HFFc6 (cell line): Measurements from ENCODE around the gene PHLDA3. TPM values are rescaled to one million over a fixed set of nuclear protein-coding genes. Genes with fewer than 3 reads are reported as not detected.
"Not testable (repeated sequence)": the region's sequence is repeated elsewhere in the genome, so short reads cannot be mapped to it uniquely, and the experiment has no call there.

Experiments
- DNase-seq: peaks from one replicate; pipeline ENCODE4 v3.0.0-alpha.2; 2018
- H3K27ac Mint-ChIP-seq: 2 replicates; pipeline ENCODE4 v1.8.0; 2020; ENCODE audit warnings: mild to moderate bottlenecking, mixed read lengths
- H3K27me3 Mint-ChIP-seq: 2 replicates; pipeline ENCODE4 v1.8.0; 2021; ENCODE audit warnings: mild to moderate bottlenecking, moderate library complexity, mixed read lengths; ENCODE audit not compliant: insufficient read depth
- H3K36me3 Mint-ChIP-seq: 2 replicates; pipeline ENCODE4 v1.8.0; 2021; ENCODE audit warnings: low read depth, mixed read lengths
- H3K4me1 Mint-ChIP-seq: 2 replicates; pipeline ENCODE4 v1.8.0; 2020; ENCODE audit warnings: low read depth, mixed read lengths
- H3K4me3 Mint-ChIP-seq: 2 replicates; pipeline ENCODE4 v1.8.0; 2020; ENCODE audit warnings: mild to moderate bottlenecking, moderate library complexity, mixed read lengths
- H3K9me3 Mint-ChIP-seq: 2 replicates; pipeline ENCODE4 v1.8.0; 2020; ENCODE audit warnings: mild to moderate bottlenecking, mixed read lengths
- total RNA-seq, 6 experiments: library from RNA; stranded (reverse); fragmentation: NEBNext Ultra II Directional; extraction: Animal tissue kit (Norgen Biotek cat#: 25700); gene quantifications; 2 replicates in 1 of 6; 3 replicates in 5 of 6; pipeline ENCODE4 v1.2.3, GENCODE V29; 2021
- TF ChIP-seq, protein P1 (sequence below): fragments of 200-600 bp; sonication (generic); IDR thresholded peaks from 2 replicates; pipeline ENCODE4 v1.5.0; 2021; ENCODE audit warnings: antibody characterized with exemption, mild to moderate bottlenecking

Gene PHLDA3
- total RNA-seq, 6 experiments from 2014 or later: 101 to 113 (median 108) TPM

DNA sequence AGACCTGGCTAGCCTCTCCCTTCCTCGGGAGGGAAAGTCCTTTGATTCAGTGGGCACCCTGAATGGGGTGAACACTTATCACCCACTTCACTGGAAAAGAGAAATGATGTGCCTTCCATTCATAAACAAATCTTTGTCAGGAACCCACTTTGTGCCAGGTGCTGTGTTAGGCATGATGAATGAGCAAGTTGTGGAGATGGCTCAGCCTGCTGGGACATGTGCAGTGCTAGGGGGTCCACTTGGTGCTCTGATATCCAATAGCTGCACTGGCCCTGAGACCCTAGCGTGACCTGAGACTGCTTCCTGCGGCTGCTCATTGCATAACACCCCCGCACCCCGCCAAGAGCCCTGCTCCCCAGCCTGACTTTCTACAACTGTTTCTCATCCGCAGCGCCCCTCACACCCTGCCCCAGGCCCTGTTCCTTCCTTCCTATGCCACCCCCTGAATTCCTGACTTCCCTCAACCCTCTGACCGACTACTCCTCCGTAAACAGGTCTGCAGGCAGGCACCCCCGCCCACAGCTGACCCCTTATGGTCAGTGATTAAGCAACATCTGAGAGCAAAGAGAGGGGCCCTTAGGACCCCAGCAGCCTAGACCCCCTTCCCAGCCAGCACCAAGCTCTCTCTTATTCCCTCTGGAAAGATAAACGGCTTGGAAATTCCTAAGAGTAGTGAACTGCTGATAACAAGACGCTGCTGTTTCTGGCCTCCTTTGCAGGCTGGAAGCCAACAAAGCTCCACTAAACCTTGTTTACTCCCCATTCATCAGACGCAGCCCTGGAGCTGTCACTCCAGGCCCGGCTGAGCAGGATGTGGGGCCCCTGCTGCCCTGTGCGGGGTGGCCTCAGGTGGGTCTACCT, 25.0 kb upstream of the PHLDA3 start:
- Mint-ChIP-seq H3K27me3 (peaks cover 28% of the 10 kb centered on the region), H3K4me1 (peaks cover 91% of the 10 kb centered on the region), H3K27ac (peak overlapping the region; percentile 95), H3K4me3 (peak overlapping the region; percentile 14), H3K9me3 (no peaks in the 10 kb centered on the region), H3K36me3 (peaks cover 90% of the 10 kb centered on the region)
- DNase-seq: no peak
- TF ChIP-seq, protein P1, sequence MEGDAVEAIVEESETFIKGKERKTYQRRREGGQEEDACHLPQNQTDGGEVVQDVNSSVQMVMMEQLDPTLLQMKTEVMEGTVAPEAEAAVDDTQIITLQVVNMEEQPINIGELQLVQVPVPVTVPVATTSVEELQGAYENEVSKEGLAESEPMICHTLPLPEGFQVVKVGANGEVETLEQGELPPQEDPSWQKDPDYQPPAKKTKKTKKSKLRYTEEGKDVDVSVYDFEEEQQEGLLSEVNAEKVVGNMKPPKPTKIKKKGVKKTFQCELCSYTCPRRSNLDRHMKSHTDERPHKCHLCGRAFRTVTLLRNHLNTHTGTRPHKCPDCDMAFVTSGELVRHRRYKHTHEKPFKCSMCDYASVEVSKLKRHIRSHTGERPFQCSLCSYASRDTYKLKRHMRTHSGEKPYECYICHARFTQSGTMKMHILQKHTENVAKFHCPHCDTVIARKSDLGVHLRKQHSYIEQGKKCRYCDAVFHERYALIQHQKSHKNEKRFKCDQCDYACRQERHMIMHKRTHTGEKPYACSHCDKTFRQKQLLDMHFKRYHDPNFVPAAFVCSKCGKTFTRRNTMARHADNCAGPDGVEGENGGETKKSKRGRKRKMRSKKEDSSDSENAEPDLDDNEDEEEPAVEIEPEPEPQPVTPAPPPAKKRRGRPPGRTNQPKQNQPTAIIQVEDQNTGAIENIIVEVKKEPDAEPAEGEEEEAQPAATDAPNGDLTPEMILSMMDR: no peak

DNA sequence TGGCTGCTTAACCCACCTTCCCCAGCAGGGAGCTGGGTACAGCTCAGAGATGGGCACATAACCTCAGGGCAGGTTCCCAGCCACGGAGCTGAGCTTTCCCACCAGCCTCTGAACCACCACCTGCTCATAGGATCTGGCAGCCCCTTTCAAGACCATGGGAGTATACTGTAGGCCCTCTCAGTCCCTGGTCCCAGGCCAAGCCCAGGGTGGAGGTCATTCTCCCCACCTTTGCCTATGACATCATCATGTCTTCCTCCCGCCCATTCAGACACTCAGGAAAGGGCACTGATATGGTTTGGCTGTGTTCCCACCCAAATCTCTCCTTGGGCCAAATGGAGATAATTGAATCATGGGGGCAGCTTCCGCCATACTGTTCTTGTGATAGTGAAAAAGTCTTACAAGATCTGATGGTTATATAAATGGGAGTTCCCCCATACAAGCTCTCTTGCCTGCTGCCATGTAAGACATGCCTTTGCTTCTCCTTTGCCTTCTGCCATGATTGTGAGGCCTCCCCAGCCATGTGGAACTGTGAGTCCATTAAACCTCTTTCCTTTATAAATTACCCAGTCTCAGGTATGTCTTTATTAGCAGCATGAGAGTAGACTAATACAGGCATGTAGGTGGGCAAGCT, 24.2 kb upstream of the PHLDA3 start:
- Mint-ChIP-seq H3K27ac (peak overlapping the region; percentile 95), H3K4me1 (peaks cover 91% of the 10 kb centered on the region), H3K36me3 (peaks cover 90% of the 10 kb centered on the region), H3K27me3 (peaks cover 30% of the 10 kb centered on the region)
- not testable (repeated sequence) for H3K9me3 Mint-ChIP-seq, DNase-seq, H3K4me3 Mint-ChIP-seq

DNA sequence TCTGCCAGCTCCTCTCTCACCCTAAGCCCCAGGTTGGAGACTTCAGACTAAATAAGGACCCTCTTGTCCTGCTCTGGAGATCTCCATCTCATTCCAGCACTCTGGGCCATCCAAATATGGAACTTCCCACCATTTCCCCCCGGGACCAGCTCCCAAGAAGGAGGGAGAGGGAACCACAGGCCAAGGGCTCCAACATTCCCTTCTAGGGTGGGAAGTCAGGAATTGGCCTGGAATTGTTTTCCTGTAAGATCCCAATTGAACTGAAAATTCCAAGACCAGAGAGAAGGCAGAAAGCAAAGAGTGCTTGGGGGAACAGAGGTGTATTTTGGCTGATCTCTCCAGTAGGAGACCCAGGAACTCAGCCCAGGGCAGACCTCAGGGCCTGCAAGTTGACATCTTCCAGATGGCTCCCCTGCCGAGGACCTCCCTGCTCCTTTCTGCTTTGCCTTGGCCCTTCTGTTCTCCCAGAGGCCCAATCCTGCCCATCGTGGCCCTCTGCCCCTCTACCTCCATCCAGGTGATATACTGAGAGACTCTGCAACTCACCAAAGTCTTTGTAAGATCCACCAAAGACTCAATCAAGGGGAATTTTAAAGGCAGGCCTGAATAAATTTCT, 23.0 kb upstream of the PHLDA3 start:
- Mint-ChIP-seq H3K4me3 (peak overlapping the region; percentile 59), H3K27me3 (peaks cover 27% of the 10 kb centered on the region), H3K27ac (peak overlapping the region; percentile 95), H3K36me3 (peaks cover 94% of the 10 kb centered on the region), H3K9me3 (no peaks in the 10 kb centered on the region), H3K4me1 (peaks cover 93% of the 10 kb centered on the region)
- TF ChIP-seq, protein P1: no peak
- no peak for DNase-seq

DNA sequence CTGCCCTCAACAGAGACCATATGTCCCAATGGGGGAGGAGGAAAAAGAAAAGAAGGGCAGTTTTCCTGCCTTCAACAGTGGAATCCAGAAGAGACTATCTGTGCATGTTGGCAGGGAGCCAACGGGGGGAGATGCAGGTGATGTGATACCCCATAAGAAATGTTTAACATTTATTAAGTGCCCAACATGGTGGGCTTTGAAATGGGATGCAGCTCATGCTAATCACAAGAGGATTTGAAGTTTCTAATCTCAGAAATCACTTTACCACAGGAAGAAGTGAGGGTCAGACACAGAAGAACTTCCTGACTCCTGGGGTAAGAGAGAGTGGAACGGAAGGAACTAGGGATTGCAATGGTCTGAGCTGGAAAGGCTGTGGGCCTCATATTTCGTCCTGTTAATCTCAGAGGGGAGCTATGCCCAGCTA, 21.7 kb upstream of the PHLDA3 start:
- DNase-seq: no peak
- TF ChIP-seq, protein P1: no peak
- peaks cover 95% of the 10 kb centered on the region for H3K36me3 Mint-ChIP-seq
- H3K9me3 Mint-ChIP-seq: no peaks in the 10 kb centered on the region
- peak overlapping the region; percentile 59 for H3K4me3 Mint-ChIP-seq
- peaks cover 21% of the 10 kb centered on the region for H3K27me3 Mint-ChIP-seq
- peak overlapping the region; percentile 95 for H3K27ac Mint-ChIP-seq
- H3K4me1 Mint-ChIP-seq: peaks cover 93% of the 10 kb centered on the region

DNA sequence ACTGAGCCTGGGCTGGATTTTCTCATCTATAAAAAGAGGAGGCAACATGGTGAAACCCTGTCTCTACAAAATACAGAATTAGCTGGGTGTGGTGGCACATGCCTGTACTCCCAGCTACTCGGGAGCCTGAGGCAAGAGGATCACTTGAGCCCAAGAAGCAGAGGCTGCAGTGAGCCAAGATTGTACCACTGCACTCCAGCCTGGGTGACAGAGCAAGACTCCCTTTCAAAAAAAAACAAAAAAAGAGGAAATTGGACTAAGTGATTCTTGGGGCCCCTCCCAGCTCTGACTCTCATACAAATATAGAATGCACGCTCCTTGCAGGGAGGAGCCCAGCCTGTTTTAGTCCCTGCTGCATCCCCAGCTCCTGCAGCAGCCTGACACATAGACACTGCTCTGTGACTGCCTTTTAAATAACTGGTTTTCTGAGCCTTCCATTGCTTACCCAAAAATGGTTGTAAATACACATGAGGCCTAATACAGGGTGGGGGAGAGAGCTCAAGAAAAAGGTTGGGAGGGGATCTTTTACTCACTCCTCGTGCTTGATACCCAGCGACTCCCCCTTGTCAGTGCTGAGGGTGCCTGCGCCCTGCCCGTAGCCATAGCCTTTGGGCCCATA, 20.8 kb upstream of the PHLDA3 start:
- Mint-ChIP-seq H3K4me3 (peak overlapping the region; percentile 66), H3K36me3 (peaks cover 92% of the 10 kb centered on the region)

More for the DNA sequence above, 20.8 kb upstream of the PHLDA3 start:
- H3K9me3 Mint-ChIP-seq: no peaks in the 10 kb centered on the region
- peaks cover 88% of the 10 kb centered on the region for H3K4me1 Mint-ChIP-seq
- peak overlapping the region; percentile 95 for H3K27ac Mint-ChIP-seq
- DNase-seq: peak; percentile 65
- H3K27me3 Mint-ChIP-seq: peaks cover 20% of the 10 kb centered on the region
- TF ChIP-seq, protein P1: no peak
